Glutamatergic neuron (in vitro differentiated cells): ENCODE measurements around the gene TUBGCP6. TPM values are rescaled to one million over a fixed set of nuclear protein-coding genes. Genes with fewer than 3 reads are reported as not detected.

Experiments
- DNase-seq: peaks from one replicate; pipeline ENCODE4 v3.0.0; 2022
- H3K27ac Mint-ChIP-seq: one replicate; pipeline ENCODE4 v1.8.0; 2020; ENCODE audit warnings: mild to moderate bottlenecking, mixed read lengths, inconsistent platforms; ENCODE audit not compliant: unreplicated experiment
- H3K27me3 Mint-ChIP-seq: one replicate; pipeline ENCODE4 v1.8.0; 2020; ENCODE audit warnings: mild to moderate bottlenecking, moderate library complexity, mixed read lengths, inconsistent platforms; ENCODE audit not compliant: unreplicated experiment
- H3K36me3 Mint-ChIP-seq: one replicate; pipeline ENCODE4 v1.8.0; 2020; ENCODE audit warnings: mild to moderate bottlenecking, mixed read lengths, inconsistent platforms; ENCODE audit not compliant: unreplicated experiment
- H3K4me1 Mint-ChIP-seq: one replicate; pipeline ENCODE4 v1.8.0; 2020; ENCODE audit warnings: mild to moderate bottlenecking, low read depth, mixed read lengths, inconsistent platforms; ENCODE audit not compliant: unreplicated experiment
- H3K4me3 Mint-ChIP-seq: one replicate; pipeline ENCODE4 v1.8.0; 2020; ENCODE audit warnings: mild to moderate bottlenecking, mixed read lengths, inconsistent platforms; ENCODE audit not compliant: unreplicated experiment
- H3K9me3 Mint-ChIP-seq: one replicate; pipeline ENCODE4 v1.8.0; 2020; ENCODE audit warnings: mild to moderate bottlenecking, moderate library complexity, mixed read lengths, inconsistent platforms; ENCODE audit not compliant: unreplicated experiment
- CTCF ChIP-seq: fragments of 200-600 bp; sonication (generic); IDR thresholded peaks from one replicate; pipeline ENCODE4 v1.5.0; 2021; ENCODE audit not compliant: partially characterized antibody, unreplicated experiment
- total RNA-seq: library from RNA; stranded (reverse); fragmentation: NEBNext Ultra II Directional; extraction: Animal tissue kit (Norgen Biotek cat#: 25700); gene quantifications from one replicate; pipeline ENCODE4 v1.2.1, GENCODE V29; 2021; ENCODE audit not compliant: unreplicated experiment

The TUBGCP6 gene
- total RNA-seq, 1 donor from 2014 or later, result 51.0 TPM

- no peak overlapping the region for H3K4me3 Mint-ChIP-seq
- no peaks in the 10 kb centered on the region for H3K9me3 Mint-ChIP-seq
- TF ChIP-seq CTCF, result no peak
- H3K27me3 Mint-ChIP-seq, result no peaks in the 10 kb centered on the region
- H3K4me1 Mint-ChIP-seq, result no peaks in the 10 kb centered on the region
- H3K36me3 Mint-ChIP-seq, result no peaks in the 10 kb centered on the region
- H3K27ac Mint-ChIP-seq, result no peak overlapping the region
- no peak for DNase-seq
Observed at GRCh38 chr22:50286275-50286674, 41.5 kb upstream of the TUBGCP6 start.

- H3K27me3 Mint-ChIP-seq, result no peaks in the 10 kb centered on the region
- no peak for DNase-seq
- no peak for TF ChIP-seq CTCF
- H3K27ac Mint-ChIP-seq, result no peak overlapping the region
- no peaks in the 10 kb centered on the region for H3K4me1 Mint-ChIP-seq
- no peaks in the 10 kb centered on the region for H3K36me3 Mint-ChIP-seq
- H3K9me3 Mint-ChIP-seq, result no peaks in the 10 kb centered on the region
- H3K4me3 Mint-ChIP-seq, result no peak overlapping the region
Observed at GRCh38 chr22:50285568-50286229, 40.9 kb upstream of the TUBGCP6 start.

- Mint-ChIP-seq H3K36me3 (no peaks in the 10 kb centered on the region), H3K27me3 (no peaks in the 10 kb centered on the region), H3K4me3 (no peak overlapping the region), H3K4me1 (no peaks in the 10 kb centered on the region), H3K9me3 (no peaks in the 10 kb centered on the region), H3K27ac (no peak overlapping the region)
- TF ChIP-seq CTCF, result no peak
- no peak for DNase-seq
Observed at GRCh38 chr22:50284479-50284878, 39.7 kb upstream of the TUBGCP6 start.

- H3K36me3 Mint-ChIP-seq, result no peaks in the 10 kb centered on the region
- H3K27ac Mint-ChIP-seq, result no peak overlapping the region
- H3K9me3 Mint-ChIP-seq, result no peaks in the 10 kb centered on the region
- no peak for TF ChIP-seq CTCF
- H3K4me3 Mint-ChIP-seq, result no peak overlapping the region
- no peak for DNase-seq
- no peaks in the 10 kb centered on the region for H3K27me3 Mint-ChIP-seq
- H3K4me1 Mint-ChIP-seq, result no peaks in the 10 kb centered on the region
Observed at GRCh38 chr22:50283821-50284220, 39.0 kb upstream of the TUBGCP6 start.

- no peak for TF ChIP-seq CTCF
Observed at GRCh38 chr22:50282361-50283155, 37.7 kb upstream of the TUBGCP6 start.

More at GRCh38 chr22:50282361-50283155, 37.7 kb upstream of the TUBGCP6 start:
- no peak for DNase-seq
- H3K27me3 Mint-ChIP-seq, result peaks cover 1% of the 10 kb centered on the region
- H3K36me3 Mint-ChIP-seq, result no peaks in the 10 kb centered on the region
- no peaks in the 10 kb centered on the region for H3K4me1 Mint-ChIP-seq
- no peak overlapping the region for H3K27ac Mint-ChIP-seq
- no peaks in the 10 kb centered on the region for H3K9me3 Mint-ChIP-seq
- no peak overlapping the region for H3K4me3 Mint-ChIP-seq
